Panc1 (cell line): Measurements from ENCODE around the gene DNAJC24.

ENCODE experiments used
- POLR2AphosphoS5 ChIP-seq: IDR thresholded peaks from 2 replicates; pipeline ENCODE4 v1.6.1; 2012; ENCODE audit warnings: mild to moderate bottlenecking, low read depth, low read length, moderate library complexity
- SIN3A ChIP-seq: IDR thresholded peaks from 2 replicates; pipeline ENCODE4 v1.6.1; 2012; ENCODE audit warnings: low read depth, mild to moderate bottlenecking, low read length, moderate library complexity, borderline replicate concordance; ENCODE audit not compliant: insufficient read depth
- TCF7L2 ChIP-seq: IDR thresholded peaks from 2 replicates; pipeline ENCODE4 v1.6.1; 2011; ENCODE audit warnings: mild to moderate bottlenecking, low read depth, low read length, inconsistent platforms
- TF ChIP-seq, protein P1 (sequence below): fragments of 450-650 bp; IDR thresholded peaks from 2 replicates; pipeline ENCODE4 v1.5.1; 2017; ENCODE audit warnings: mild to moderate bottlenecking
- TF ChIP-seq, protein P2 (sequence below), 2 experiments: IDR thresholded peaks; 2 replicates each; pipeline ENCODE4 v1.6.1; 2011 to 2012; ENCODE audit warnings: low read depth in 2 of 2, control low read depth in 1 of 2, low read length in 1 of 2, mild to moderate bottlenecking in 1 of 2, moderate library complexity in 1 of 2; ENCODE audit not compliant: insufficient read depth in 1 of 2

DNA sequence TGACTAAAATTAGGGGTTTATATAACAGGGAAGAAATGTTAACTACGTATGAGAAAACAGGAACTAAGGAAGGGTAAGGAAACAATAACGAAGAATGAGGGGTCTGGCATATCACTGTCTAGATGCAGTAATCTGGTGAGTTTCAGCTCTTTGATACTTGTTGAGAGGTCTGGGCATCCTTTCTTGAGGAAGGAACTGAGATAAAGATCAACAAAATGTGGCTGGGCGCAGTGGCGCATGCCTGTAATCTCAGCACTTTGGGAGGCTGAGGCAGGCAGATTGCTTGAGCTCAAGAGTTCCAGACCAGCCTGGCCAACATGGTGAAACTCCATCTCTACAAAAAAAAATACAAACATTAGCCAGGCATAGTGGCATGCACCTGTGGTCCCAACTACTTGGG is 2.9 kb upstream of the DNAJC24 start:
- TF ChIP-seq POLR2AphosphoS5 (no peak), SIN3A (no peak), TCF7L2 (no peak)
- TF ChIP-seq, protein P1, sequence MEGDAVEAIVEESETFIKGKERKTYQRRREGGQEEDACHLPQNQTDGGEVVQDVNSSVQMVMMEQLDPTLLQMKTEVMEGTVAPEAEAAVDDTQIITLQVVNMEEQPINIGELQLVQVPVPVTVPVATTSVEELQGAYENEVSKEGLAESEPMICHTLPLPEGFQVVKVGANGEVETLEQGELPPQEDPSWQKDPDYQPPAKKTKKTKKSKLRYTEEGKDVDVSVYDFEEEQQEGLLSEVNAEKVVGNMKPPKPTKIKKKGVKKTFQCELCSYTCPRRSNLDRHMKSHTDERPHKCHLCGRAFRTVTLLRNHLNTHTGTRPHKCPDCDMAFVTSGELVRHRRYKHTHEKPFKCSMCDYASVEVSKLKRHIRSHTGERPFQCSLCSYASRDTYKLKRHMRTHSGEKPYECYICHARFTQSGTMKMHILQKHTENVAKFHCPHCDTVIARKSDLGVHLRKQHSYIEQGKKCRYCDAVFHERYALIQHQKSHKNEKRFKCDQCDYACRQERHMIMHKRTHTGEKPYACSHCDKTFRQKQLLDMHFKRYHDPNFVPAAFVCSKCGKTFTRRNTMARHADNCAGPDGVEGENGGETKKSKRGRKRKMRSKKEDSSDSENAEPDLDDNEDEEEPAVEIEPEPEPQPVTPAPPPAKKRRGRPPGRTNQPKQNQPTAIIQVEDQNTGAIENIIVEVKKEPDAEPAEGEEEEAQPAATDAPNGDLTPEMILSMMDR = no peak
- TF ChIP-seq, protein P2, sequence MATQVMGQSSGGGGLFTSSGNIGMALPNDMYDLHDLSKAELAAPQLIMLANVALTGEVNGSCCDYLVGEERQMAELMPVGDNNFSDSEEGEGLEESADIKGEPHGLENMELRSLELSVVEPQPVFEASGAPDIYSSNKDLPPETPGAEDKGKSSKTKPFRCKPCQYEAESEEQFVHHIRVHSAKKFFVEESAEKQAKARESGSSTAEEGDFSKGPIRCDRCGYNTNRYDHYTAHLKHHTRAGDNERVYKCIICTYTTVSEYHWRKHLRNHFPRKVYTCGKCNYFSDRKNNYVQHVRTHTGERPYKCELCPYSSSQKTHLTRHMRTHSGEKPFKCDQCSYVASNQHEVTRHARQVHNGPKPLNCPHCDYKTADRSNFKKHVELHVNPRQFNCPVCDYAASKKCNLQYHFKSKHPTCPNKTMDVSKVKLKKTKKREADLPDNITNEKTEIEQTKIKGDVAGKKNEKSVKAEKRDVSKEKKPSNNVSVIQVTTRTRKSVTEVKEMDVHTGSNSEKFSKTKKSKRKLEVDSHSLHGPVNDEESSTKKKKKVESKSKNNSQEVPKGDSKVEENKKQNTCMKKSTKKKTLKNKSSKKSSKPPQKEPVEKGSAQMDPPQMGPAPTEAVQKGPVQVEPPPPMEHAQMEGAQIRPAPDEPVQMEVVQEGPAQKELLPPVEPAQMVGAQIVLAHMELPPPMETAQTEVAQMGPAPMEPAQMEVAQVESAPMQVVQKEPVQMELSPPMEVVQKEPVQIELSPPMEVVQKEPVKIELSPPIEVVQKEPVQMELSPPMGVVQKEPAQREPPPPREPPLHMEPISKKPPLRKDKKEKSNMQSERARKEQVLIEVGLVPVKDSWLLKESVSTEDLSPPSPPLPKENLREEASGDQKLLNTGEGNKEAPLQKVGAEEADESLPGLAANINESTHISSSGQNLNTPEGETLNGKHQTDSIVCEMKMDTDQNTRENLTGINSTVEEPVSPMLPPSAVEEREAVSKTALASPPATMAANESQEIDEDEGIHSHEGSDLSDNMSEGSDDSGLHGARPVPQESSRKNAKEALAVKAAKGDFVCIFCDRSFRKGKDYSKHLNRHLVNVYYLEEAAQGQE (IDR thresholded peaks at IDR 0.05; ENCODE audit: insufficient read depth in 1 of 2, low read depth in 2 of 2, low read length in 1 of 2) = no peak
